GM12891 (cell line): ENCODE results near the gene SLC2A13.

Source experiments
- POLR2A ChIP-seq: IDR thresholded peaks from 2 replicates; pipeline ENCODE4 v1.6.1; 2011; ENCODE audit warnings: low read depth, low read length, control low read depth
- POLR2AphosphoS5 ChIP-seq: IDR thresholded peaks from 2 replicates; pipeline ENCODE4 v1.6.1; 2011; ENCODE audit warnings: low read depth, low read length, control low read depth

DNA sequence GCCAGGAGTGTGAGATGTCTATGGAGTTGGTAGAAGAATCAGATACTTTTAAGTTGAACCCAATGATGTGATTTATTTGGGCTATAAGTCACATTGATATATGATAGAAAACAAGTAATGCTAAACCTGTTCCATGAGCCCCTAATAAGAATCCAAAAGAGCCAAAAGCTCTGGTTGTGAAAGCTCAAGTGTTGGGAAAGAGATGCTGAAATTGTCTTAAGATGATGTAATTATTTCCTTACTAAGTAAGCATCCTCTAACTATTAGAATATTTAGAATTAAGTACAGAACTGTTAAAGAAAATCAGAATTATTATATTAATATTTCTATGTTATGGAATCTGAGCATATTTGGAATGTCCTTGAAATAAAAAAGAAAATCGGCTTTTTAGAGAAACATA, 17.6 kb upstream of the SLC2A13 start:
- TF ChIP-seq POLR2A (no peak), POLR2AphosphoS5 (no peak)
